Gastroesophageal sphincter (tissue), 4 donors: ENCODE results near the gene RAB35. TPM values are rescaled to one million over a fixed set of nuclear protein-coding genes. Genes with fewer than 3 reads are reported as not detected.

Experiments
- ATAC-seq: fragments of 150-250 bp; one replicate; pipeline ENCODE4 v1.9.1; 2016; ENCODE audit warnings: mild to moderate bottlenecking, moderate library complexity
- H3K27ac ChIP-seq, 4 donors: fragments of 200-600 bp; sonication (generic) in 3 of 4; 1 replicate in 3 of 4; 2 replicates in 1 of 4; pipeline ENCODE4 v1.5.1; 2016 to 2019
- H3K27me3 ChIP-seq: fragments of 200-600 bp; sonication (generic); one replicate; pipeline ENCODE4 v1.5.1; 2019
- H3K36me3 ChIP-seq, 2 donors: fragments of 200-600 bp; sonication (generic); one replicate each; pipeline ENCODE4 v1.5.1; 2019; ENCODE audit warnings: control low read depth in 1 of 2
- H3K4me1 ChIP-seq, 3 donors: fragments of 200-600 bp; sonication (generic); 1 replicate in 2 of 3; 2 replicates in 1 of 3; pipeline ENCODE4 v1.5.1; 2016 to 2019; ENCODE audit warnings: control low read depth in 2 of 3
- H3K4me3 ChIP-seq, 2 donors: fragments of 200-600 bp; sonication (generic); one replicate each; pipeline ENCODE4 v1.5.1; 2019; ENCODE audit warnings: mild to moderate bottlenecking in 1 of 2, moderate library complexity in 1 of 2
- H3K9me3 ChIP-seq, 3 donors: fragments of 200-600 bp; sonication (generic); one replicate each; pipeline ENCODE4 v1.5.1; 2017 to 2019; ENCODE audit warnings: control low read depth in 2 of 3
- EP300 ChIP-seq: sonication (generic); formaldehyde crosslinking; IDR thresholded peaks from one replicate; pipeline ENCODE4 v1.6.1; 2017; ENCODE audit warnings: antibody characterized with exemption, mild to moderate bottlenecking
- POLR2A ChIP-seq, 2 donors: fragments of 450-650 bp; IDR thresholded peaks; one replicate each; pipeline ENCODE4 v1.6.1; 2017; ENCODE audit warnings: antibody characterized with exemption in 2 of 2, mild to moderate bottlenecking in 2 of 2, moderate library complexity in 1 of 2
- POLR2AphosphoS5 ChIP-seq: sonication (generic); formaldehyde crosslinking; IDR thresholded peaks from one replicate; pipeline ENCODE4 v1.6.1; 2017; ENCODE audit warnings: antibody characterized with exemption
- WGBS, 2 donors: methylation state at CpG; one replicate each; pipeline ENCODE4 v1.1.5; 2018; ENCODE audit warnings: low coverage in 1 of 2; 5-methylcytosine and 5-hydroxymethylcytosine counted together
- total RNA-seq, 4 donors: library from RNA; depleted of rRNA; stranded (reverse); fragments of >200 nt; gene quantifications; one replicate each; pipeline ENCODE4 v1.1.0, GENCODE V29; 2016
- TF ChIP-seq, protein P1 (sequence below), 4 experiments: fragments of 200-600 bp in 2 of 4; fragments of 450-650 bp in 2 of 4; sonication (generic) in 1 of 4; IDR thresholded peaks; one replicate each; pipeline ENCODE4 v1.5.1; 2017 to 2019; ENCODE audit warnings: antibody characterized with exemption in 4 of 4, mild to moderate bottlenecking in 2 of 4, moderate library complexity in 2 of 4

RAB35 gene
- total RNA-seq, 4 donors from 2014 or later, result 37.5 to 42.3 (median 41.7) TPM

DNA sequence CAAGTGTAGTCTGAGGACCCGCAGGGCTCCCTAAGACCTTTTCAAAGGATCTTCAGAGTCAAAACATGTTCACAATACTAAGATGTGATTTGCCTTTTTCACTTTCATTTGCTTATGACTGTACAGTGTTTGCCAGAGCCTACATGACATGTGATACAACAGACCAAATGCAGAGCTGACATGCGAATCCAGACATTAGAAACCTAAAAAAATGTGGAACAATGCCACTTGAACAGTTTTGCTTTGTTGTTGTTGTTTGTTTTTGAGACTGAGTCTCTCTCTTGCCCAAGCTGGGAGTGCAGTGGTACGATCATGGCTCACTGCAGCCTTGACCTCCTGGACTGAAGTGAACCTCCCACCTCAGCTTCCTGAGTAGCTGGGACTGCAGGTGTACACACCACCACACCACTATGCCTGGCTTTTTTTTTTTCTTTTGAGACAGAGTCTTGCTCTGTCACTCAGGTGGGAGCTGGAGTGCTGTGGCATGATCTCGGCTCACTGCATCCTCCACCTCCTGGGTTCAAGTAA lies 5.3 kb upstream of the RAB35 start:
- no peak overlapping the region for H3K4me3 ChIP-seq
- peaks cover 0 to 12% of the 10 kb centered on the region in 2 donors for H3K36me3 ChIP-seq
- H3K4me1 ChIP-seq, result peaks cover 0 to 42% (median 13%) of the 10 kb centered on the region in 3 donors
- no peaks in the 10 kb centered on the region for H3K9me3 ChIP-seq
- ATAC-seq, result no peak
- TF ChIP-seq POLR2A (IDR thresholded peaks at IDR 0.05), result no peak
- TF ChIP-seq, protein P1, sequence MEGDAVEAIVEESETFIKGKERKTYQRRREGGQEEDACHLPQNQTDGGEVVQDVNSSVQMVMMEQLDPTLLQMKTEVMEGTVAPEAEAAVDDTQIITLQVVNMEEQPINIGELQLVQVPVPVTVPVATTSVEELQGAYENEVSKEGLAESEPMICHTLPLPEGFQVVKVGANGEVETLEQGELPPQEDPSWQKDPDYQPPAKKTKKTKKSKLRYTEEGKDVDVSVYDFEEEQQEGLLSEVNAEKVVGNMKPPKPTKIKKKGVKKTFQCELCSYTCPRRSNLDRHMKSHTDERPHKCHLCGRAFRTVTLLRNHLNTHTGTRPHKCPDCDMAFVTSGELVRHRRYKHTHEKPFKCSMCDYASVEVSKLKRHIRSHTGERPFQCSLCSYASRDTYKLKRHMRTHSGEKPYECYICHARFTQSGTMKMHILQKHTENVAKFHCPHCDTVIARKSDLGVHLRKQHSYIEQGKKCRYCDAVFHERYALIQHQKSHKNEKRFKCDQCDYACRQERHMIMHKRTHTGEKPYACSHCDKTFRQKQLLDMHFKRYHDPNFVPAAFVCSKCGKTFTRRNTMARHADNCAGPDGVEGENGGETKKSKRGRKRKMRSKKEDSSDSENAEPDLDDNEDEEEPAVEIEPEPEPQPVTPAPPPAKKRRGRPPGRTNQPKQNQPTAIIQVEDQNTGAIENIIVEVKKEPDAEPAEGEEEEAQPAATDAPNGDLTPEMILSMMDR (IDR thresholded peaks at IDR 0.05), result no peak
- no peak for TF ChIP-seq POLR2AphosphoS5
- TF ChIP-seq EP300, result no peak
- 50 to 72% methylated on average over 2 to 3 of the region's 4 CpGs for WGBS, 2 donors
- no peak overlapping the region for H3K27ac ChIP-seq
- no peaks in the 10 kb centered on the region for H3K27me3 ChIP-seq

DNA sequence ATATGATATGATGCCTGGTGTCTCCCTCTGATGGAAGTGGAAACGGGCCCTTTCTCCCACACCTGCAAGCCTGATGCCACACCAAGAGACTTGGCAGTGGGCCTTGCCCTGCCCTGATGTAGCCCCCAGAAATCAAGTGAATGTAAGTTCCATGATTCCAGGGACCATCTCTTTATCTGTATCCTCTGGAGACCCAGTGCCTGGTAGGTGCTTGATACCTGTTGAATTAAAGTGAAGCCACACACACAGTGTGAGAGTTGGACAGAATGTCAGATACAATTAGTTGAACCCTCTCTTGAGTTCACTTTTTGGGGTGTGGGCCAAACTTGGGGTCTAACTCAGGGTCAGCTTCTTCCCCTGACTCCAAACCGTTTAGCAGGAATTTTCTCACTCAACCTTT lies 4.8 kb upstream of the RAB35 start:
- 55 to 100% methylated on average over 1 to 2 of the region's 2 CpGs for WGBS, 2 donors
- Histone ChIP-seq H3K27me3 (no peaks in the 10 kb centered on the region), H3K4me3 (no peak overlapping the region), H3K4me1 (peaks cover 0 to 37% (median 13%) of the 10 kb centered on the region in 3 donors), H3K9me3 (no peaks in the 10 kb centered on the region), H3K27ac (peak overlapping the region in 1 of 4 donors; percentile 9), H3K36me3 (peaks cover 0 to 7% of the 10 kb centered on the region in 2 donors)
- TF ChIP-seq, protein P1 (IDR thresholded peaks at IDR 0.05), result no peak
- TF ChIP-seq POLR2AphosphoS5 (no peak), EP300 (no peak), POLR2A (IDR thresholded peaks at IDR 0.05) (no peak)
- ATAC-seq, result no peak

DNA sequence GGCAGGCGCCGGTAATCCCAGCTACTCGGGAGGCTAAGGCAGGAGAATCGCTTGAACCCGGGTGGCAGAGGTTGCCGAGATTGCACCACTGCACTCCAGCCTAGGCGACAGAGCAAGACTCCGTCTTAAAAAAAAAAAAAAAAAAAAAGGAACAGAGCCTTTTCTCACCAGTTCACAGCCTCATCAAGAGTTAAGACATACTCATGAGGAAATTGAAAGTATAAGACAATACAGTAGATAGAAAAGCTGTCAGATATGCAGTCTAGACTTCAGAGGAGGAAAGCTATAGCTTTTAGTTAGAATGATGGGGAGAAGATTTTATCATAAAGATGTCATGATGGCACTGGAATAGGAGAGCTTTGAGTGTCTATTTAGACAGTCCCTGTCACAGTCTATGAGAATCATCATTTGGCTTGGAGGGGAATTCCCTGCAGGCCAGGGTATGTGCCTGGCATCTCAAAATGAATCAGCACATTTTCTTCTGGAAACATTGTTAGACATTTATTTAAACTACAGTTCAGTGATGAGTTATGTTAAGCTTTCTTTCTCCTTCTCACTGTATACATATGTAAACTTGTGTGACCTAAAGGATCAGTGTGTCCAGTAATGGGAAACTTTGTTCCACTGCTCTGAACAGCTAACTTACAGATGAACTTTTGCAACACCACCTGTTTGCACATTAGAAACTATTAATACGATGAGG lies 2.9 kb upstream of the RAB35 start:
- TF ChIP-seq POLR2A (IDR thresholded peaks at IDR 0.05) (no peak), EP300 (no peak), POLR2AphosphoS5 (no peak)
- TF ChIP-seq, protein P1 (IDR thresholded peaks at IDR 0.05), result no peak
- Histone ChIP-seq H3K9me3 (no peaks in the 10 kb centered on the region), H3K36me3 (peaks cover 0 to 1% of the 10 kb centered on the region in 2 donors), H3K4me1 (peaks cover 0 to 54% (median 26%) of the 10 kb centered on the region in 3 donors), H3K27me3 (no peaks in the 10 kb centered on the region), H3K27ac (peak overlapping the region in 3 of 4 donors; percentile 26 to 49 (median 34)), H3K4me3 (no peak overlapping the region)
- ATAC-seq, result no peak
- WGBS, 2 donors, result 0 to 58% methylated on average over 1 to 7 of the region's 9 CpGs

DNA sequence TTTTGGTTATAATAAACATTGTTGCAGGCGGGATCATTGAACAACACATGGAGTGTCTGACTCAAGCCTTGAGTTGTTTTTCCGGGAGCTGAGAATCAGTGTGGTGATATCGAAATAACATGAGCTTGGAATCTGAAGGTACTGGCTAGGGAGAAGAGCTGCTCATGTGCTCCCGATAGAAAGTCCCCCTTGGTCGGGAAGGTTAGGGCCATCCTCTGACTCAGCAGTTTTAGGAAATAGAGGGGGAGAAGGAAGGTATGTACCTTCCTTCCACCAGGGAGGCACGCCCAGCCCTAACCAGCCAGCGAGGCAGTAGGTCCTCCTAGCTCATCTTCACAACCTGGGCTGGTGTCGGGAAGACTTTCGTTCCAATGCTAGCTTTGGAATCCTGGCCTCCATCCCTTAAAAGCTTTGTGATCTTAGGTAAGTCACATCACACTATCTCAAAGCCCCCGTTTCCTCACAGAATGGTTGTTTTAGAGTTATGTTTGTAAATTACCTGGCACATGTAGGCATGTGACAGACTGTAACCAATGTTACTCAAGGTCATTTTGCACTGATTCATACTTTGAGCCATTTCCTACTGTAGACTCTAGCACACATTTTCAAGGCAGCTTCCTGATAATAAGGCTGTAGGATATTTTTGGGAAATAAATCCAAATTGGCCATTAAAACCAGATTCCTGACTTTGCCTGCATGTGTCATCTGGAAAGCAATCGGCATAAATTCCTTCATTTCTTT lies 1.9 kb upstream of the RAB35 start:
- Histone ChIP-seq H3K9me3 (no peaks in the 10 kb centered on the region), H3K4me3 (peak overlapping the region in 1 of 2 donors; percentile 78), H3K36me3 (peaks cover 0 to 11% of the 10 kb centered on the region in 2 donors), H3K4me1 (peaks cover 0 to 64% (median 28%) of the 10 kb centered on the region in 3 donors), H3K27me3 (no peaks in the 10 kb centered on the region), H3K27ac (peak overlapping the region in 3 of 4 donors; percentile 26 to 59 (median 49))
- TF ChIP-seq EP300, result no peak
- TF ChIP-seq POLR2AphosphoS5, result no peak
- TF ChIP-seq, protein P1 (IDR thresholded peaks at IDR 0.05), result no peak
- no peak for TF ChIP-seq POLR2A (IDR thresholded peaks at IDR 0.05)
- ATAC-seq, result no peak
- 44 to 51% methylated on average over 7 to 9 of the region's 11 CpGs for WGBS, 2 donors
